Measurements from ENCODE around the gene KLHL5.
A peak's percentile ranks its signal among the peaks of the same experiment; 100 is the strongest.

The KLHL5 gene

DNA sequence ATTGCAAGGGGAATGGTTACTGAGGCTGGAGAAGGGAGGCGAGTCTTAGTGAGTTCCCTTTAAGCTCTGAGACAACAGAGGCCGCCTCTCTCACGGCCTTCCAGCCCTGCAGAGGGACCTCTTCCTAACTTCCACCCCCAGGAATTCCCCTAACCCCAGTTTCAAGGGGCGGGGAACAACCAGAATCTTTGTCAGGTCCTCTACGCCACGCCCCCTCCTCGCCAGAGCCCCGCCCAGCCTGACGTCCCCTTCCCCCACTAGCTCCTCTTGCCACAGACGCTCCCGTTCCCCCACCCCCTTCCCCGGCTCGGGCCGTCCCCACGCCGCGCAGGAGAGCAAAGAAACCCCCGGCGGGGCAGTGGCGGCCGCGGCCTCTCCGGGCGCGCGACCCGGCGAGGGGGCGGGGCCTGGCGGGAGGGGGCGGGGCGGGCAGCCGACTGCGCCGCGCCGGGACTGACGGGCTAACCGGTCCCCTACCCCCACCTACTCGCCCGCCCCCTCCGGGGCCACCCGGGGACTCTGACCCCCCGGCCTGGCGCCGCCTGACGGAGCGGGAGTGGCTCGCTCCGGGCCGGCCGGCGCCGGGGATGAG, 17.6 kb upstream of the KLHL5 start:
- DNase-seq (ENCODE audit: low spot score) = peak; percentile 46

DNA sequence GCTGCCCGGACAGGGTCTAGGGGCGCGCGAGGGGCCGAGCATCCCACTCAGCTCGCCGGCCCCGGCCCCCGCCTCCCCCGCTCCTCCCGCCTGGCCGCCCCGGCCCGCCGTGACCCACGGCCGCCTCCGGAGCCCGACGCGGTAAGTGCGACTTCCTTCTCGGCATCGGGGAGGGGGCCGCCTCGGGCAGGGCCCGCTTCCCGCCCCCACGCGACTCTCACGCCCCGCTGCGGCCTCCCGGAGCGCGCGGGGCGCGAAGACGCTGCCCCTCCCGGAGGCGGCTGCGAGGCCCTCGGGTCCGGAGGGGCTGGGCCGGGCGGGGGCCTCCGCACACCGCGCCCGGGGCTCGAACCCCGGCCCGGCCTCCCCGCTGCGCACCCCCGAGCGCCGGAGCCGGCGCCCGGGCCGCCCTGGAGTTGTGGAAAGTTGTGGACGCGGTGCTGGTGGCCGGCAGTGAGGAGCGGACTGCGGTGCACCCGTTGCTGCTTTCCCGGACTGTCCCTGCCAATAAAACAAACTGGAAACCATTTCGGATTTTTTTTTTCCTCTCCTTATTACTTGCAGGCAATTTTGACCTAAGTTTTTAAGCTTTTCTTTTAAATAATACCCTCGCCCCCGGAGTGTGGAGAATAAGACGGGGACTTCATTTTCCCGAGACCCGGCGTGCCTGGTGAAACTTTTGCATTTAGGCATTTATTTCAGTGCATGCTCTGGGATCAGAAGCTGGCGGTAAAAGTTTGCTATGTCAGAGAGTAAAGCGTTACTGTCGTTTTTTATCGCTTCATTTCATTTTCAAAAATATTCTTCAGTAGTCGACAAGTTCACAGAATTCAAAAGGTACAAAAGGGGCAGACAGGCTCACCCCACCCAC, 16.8 kb upstream of the KLHL5 start:
- no peak for DNase-seq (ENCODE audit: low spot score)

DNA sequence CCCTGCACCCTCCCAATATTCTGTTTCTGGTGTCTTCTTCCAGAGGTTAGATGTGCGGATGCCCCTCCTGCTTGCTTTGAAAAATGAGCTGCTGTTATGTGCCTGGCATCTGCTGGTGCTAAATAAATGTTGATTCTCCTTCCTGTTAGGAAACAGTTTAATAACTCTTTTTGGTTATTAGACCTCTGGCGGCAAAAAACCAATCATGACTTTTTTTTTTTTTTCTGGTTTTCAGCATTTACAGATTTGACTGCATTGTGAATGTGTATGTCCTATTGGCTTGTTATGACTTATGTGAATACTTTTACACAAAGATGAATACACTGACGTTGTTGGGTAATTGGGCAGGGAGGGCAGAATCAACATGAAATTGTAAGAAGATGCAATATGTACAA, 16.2 kb upstream of the KLHL5 start:
- DNase-seq (ENCODE audit: low spot score) = no peak

DNA sequence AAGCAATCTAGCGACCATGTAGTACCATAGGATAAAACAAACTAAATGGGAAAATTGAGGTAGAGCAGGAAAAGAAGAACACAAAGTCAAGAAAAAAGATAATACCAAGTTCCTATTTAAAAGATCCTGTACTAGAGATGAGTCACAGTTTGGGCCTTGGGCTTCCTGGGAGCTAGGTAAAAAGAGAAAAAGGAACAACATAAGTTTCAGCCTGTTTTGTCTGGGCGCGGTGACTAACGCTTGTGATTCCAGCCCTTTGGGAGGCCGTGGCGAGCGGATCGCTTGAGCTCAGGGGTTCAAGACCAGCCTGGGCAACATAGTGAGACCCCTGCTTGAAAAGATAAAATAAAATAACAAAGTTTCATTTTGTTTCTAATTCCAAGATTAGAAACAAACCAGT, 15.8 kb upstream of the KLHL5 start:
- no peak for DNase-seq (ENCODE audit: low spot score)

GRCh38 chr4:39047681-39048080, 14.4 kb upstream of the KLHL5 start:
- no peak for DNase-seq (ENCODE audit: low spot score)

DNA sequence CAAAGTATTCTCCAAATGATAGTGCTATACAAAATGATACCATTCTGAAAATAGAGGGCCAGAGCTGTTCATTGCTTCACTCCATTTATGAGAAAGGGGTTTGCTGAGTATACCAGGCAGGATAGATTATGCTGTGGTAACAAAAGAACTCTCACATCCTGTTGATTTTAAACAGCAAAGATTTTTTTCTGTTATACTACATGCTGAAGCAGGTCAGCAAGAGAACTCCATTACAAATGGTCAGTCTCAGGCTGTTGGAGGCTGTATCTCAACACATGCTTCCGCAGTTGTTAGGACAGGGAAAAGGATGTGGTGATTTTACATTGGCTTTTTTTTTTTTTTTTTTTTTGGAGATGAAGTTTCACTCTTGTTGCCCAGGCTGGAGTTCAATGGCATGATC, 13.7 kb upstream of the KLHL5 start:
- no peak for DNase-seq (ENCODE audit: low spot score)

DNA sequence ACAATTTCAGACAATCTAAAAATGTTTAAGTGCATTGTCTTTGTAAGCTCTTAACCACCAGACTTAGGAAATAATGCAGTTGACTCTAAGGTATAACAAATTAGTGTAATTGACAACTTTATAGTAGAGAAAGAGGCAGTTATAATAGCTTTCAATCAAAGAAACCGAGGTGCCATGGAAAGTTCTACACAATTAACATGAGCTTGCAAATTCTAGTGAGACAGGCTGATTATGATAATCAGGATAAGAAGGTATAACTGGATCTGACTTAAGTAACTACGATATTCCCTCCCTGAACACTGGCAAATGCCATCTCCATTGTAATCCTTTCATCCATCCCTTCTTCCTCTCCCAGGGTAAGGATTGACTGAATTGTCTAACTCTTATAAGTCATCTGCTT, 11.4 kb upstream of the KLHL5 start:
- DNase-seq (ENCODE audit: low spot score) = no peak

- no peak for DNase-seq (ENCODE audit: low spot score)
Observed at GRCh38 chr4:39051492-39051891, 10.5 kb upstream of the KLHL5 start.

GRCh38 chr4:39053983-39054382, 8.0 kb upstream of the KLHL5 start:
- no peak for DNase-seq (ENCODE audit: low spot score)

GRCh38 chr4:39054497-39054896, 7.5 kb upstream of the KLHL5 start:
- no peak for DNase-seq (ENCODE audit: low spot score)

GRCh38 chr4:39056023-39056422, 6.0 kb upstream of the KLHL5 start:
- DNase-seq (ENCODE audit: low spot score) = no peak

DNA sequence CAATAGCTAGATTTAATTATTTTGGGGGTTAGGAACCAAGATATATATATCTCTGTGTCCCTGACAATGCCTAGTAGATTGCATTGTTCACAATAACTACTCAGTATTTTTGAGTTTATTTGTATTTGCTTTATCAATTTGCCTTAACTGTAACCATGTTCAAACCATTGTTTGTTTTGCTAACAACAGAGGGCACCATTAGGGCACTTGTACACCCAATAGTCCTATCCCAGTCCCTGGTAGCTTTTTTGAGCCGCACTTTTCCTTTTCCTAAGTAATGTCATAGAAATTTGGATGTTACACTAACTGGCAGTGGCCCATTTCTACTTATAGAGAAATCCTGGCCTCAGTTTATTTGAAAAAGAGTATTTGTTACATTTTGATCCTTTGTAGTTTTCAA, 575 bp upstream of the KLHL5 start:
- DNase-seq (ENCODE audit: low spot score) = no peak

DNA sequence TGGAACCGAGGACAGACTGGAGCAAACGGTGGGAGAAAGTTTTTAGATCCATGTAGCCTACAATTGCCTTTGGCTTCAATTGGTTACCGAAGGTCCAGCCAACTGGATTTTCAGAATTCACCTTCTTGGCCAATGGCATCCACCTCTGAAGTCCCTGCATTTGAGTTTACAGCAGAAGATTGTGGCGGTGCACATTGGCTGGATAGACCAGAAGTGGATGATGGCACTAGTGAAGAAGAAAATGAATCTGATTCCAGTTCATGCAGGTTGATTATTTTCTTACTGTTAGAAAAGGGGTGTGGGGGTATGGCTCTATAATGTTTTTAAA, 702 bp downstream of the KLHL5 start:
- DNase-seq (ENCODE audit: low spot score) = no peak

- DNase-seq (ENCODE audit: low spot score) = no peak
Observed at GRCh38 chr4:39063430-39063829, 1.4 kb downstream of the KLHL5 start.

DNA sequence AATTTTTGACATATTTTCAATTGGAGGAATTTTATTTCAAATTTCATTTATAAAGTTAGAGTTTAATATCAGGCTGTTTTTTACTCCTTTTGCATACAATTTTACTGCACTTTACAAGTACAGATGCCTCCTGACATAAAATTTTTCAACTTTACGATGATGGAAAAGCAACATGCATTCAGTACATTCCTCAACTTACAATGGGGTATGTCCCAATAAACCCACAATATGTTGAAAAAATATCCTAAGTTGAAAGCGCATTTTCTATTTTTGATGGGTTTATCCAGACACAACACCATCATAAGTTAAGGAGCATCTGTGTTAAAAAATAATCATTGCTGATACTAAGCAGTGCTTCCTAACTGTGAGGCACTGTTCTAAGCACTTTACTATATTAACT, 4.3 kb downstream of the KLHL5 start:
- no peak for DNase-seq (ENCODE audit: low spot score)

GRCh38 chr4:39067031-39067430, 5.0 kb downstream of the KLHL5 start:
- no peak for DNase-seq (ENCODE audit: low spot score)

DNA sequence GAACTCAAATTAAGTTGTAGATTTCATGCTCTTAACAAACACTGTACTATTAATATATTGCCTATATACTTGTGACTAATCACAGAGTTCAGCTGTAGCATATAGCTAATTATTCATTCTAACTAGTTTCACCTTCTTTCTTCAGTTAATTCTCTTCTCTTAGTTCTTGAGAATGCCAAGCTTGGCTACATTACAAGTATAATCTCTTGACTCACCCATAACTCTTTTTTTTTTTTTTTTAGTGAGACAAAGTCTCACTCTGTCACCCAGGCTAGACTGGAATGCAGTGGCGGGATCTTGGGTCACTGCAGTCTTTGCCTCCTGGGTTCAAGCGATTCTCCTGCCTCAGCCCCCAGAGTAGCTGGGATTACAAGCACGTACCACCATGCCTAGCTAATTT, 5.4 kb downstream of the KLHL5 start:
- no peak for DNase-seq (ENCODE audit: low spot score)

DNA sequence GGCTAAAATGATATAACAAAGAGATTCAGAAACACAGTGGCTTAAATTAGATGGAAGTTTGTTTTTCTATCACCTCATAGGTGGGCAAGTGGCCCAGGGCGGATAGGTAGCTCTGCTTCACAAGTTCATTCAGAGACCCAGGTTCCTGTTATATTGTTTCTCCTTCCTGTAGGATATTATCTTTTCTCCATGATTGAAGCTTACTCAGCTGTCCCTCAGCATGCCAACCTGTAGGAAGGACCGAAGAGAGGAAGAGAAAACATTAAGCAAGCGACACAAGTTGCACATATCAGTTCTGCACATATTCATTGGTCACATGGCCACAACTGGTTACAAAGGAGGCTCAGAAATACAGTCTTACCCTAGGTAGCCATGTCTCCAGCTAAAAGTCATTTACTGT, 6.9 kb downstream of the KLHL5 start:
- no peak for DNase-seq (ENCODE audit: low spot score)

- DNase-seq (ENCODE audit: low spot score) = no peak
Observed at GRCh38 chr4:39078829-39079228, 16.8 kb downstream of the KLHL5 start.

GRCh38 chr4:39083164-39083563, 21.1 kb downstream of the KLHL5 start:
- DNase-seq (ENCODE audit: low spot score) = no peak

DNA sequence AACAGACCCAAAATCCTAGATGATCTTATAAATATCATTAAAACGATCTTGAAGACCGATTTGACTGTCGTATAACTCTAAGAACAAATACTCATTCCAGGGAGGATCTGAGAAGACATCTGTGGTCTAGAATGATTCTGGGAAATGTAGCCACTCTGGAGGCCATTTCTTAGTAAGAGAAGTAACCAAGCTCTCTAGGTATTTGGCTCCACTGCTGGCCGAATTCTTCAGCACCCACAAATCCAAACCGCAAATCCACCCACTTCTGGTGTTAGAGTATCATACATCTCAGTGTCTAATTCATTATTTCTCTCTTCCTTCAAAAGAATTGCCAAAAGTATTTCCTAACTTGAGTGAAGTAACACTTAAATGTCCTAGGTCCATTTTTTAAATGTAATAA, 23.9 kb downstream of the KLHL5 start:
- no peak for DNase-seq (ENCODE audit: low spot score)

DNA sequence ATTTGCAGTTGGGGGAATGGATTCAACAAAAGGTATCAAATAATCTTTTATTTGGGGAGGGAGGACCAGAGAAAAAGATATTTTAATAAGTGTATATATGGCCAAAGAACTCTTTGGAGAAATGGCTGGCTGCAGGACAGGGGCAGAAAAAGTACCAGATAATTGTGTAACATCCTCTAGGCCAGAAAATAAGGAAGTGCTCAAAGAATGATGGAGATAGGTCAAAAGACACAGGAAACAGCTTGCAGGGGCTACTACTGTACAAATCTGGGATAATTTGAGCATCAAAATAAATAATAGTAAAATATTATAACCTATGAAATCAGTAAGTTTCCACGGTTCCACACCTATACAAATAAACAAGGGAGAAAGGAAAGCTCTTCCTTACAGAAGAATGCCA, 34.8 kb downstream of the KLHL5 start:
- DNase-seq (ENCODE audit: low spot score) = no peak

DNA sequence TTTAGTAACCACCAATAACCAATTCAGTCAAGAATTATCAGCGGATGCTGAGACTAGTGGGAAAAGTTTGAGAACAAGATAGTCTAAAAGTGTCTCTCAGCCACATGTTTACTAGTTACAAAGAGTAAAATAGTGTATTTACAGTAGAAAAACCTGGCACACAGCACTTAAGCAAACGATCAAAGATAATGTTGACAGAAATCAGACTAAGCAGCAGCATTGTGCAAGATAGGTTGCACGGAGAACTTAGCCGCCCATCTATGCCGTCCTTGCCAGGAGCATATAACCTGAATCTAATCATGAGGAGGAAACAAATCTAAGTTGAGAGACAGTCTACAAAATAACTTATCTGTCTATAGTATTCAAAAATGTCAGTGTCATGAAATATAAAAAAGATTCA, 35.3 kb downstream of the KLHL5 start:
- DNase-seq (ENCODE audit: low spot score) = no peak

GRCh38 chr4:39102297-39102696, 40.3 kb downstream of the KLHL5 start:
- DNase-seq (ENCODE audit: low spot score) = no peak

Measured in hematopoietic multipotent progenitor cell treated with erythropoietin and hydrocortisone succinate and interleukin-3 and kit ligand, for 15 days (in vitro differentiated cells).